ENCODE data around the gene FAM200A.
"Not testable (repeated sequence)": the region's sequence is repeated elsewhere in the genome, so short reads cannot be mapped to it uniquely, and the experiment has no call there.

FAM200A gene

DNA sequence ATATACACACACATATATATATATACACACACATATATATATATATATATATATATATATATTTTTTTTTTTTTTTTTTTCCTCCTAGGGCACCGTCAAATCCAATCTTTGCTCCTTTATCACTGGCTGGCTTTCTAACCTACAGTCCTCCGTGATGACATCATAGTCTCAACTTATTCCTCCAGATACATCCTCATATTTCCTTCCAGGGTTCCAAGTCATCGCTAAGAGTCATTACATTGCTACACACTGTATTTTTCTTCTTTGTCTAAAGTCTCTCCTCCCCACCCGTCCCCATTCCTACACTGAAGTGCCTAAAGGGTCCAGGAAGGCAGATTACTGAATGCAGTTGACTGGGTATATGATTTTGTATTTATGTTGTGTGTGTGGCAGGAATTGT is 1.1 kb upstream of the FAM200A start:
- Histone ChIP-seq H3K9ac (ENCODE audit: low read length) (no peak overlapping the region), H3K9me3 (ENCODE audit: control insufficient read depth, low read length) (peaks cover 5% of the 10 kb centered on the region), H4K8ac (ENCODE audit: low read length) (no peak overlapping the region), H3K27me3 (ENCODE audit: control insufficient read depth in 1 of 2, insufficient read depth in 1 of 2, low read length in 2 of 2) (no peaks in the 10 kb centered on the region), H2BK5ac (ENCODE audit: low read depth, low read length, poor library complexity, severe bottlenecking) (no peak overlapping the region), H3K14ac (ENCODE audit: low read length in 2 of 2) (no peak overlapping the region), H3K4ac (ENCODE audit: low read depth in 1 of 2, low read length in 2 of 2) (no peak overlapping the region), H3K23ac (ENCODE audit: low read length in 2 of 2) (no peak overlapping the region), H3K4me1 (ENCODE audit: control insufficient read depth, insufficient read depth, low read depth, low read length) (peaks cover 5% of the 10 kb centered on the region), H3K4me3 (ENCODE audit: insufficient read depth in 1 of 2, low read depth in 1 of 2, low read length in 2 of 2) (no peak overlapping the region), H2AK5ac (ENCODE audit: low read length, severe bottlenecking) (no peak overlapping the region), H3K36me3 (ENCODE audit: control insufficient read depth in 1 of 2, insufficient read depth in 2 of 2, low read depth in 1 of 2, low read length in 2 of 2) (peaks cover 0 to 41% of the 10 kb centered on the region in 2 experiments), H2BK12ac (ENCODE audit: low read length in 2 of 2) (no peak overlapping the region), H2BK15ac (ENCODE audit: low read depth, poor library complexity, severe bottlenecking) (no peak overlapping the region), H3K79me1 (replicated peaks; ENCODE audit: low read length, poor library complexity, severe bottlenecking) (peaks cover 20% of the 10 kb centered on the region), H3K27ac (ENCODE audit: low read length, poor library complexity, severe bottlenecking) (no peak overlapping the region), H2BK120ac (ENCODE audit: low read depth, low read length) (no peak overlapping the region), H3K18ac (ENCODE audit: low read depth in 1 of 2, low read length in 2 of 2) (no peak overlapping the region), H4K91ac (ENCODE audit: low read length) (no peak overlapping the region), H2AFZ (ENCODE audit: low read depth, low read length) (no peak overlapping the region), H3K4me2 (ENCODE audit: low read length, poor library complexity, severe bottlenecking) (no peak overlapping the region)
- WGBS = 96% methylated on average over 3 of the region's 4 CpGs
- no peak for DNase-seq

DNA sequence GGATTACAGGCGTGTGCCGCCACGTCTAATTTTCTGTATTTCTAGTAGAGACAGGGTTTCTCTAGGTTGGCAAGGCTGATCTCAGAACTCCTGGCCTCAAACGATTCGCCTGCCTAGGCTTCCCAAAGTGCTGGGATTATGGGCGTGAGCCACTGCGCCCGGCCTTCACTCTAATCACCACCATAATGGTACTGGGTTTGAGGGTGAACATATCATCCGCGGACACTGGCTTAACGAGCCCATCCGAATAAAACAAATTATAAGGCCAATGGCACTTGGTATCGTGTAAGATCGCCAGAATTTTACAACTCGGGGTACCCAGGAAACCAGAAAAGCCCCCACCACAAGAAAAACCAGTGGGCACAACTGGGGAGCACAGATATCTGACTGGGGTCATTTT is 580 bp downstream of the FAM200A start:
- no peak overlapping the region for H2BK15ac ChIP-seq (ENCODE audit: low read depth, poor library complexity, severe bottlenecking)
- H3K14ac ChIP-seq (ENCODE audit: low read length in 2 of 2) = no peak overlapping the region
- H2AK5ac ChIP-seq (ENCODE audit: low read length, severe bottlenecking) = no peak overlapping the region
- H3K4me1 ChIP-seq (ENCODE audit: control insufficient read depth, insufficient read depth, low read depth, low read length) = peaks cover 3% of the 10 kb centered on the region
- H3K4me3 ChIP-seq (ENCODE audit: insufficient read depth in 1 of 2, low read depth in 1 of 2, low read length in 2 of 2) = peak overlapping the region; percentile 97 to 99
- H3K9ac ChIP-seq (ENCODE audit: low read length) = peak overlapping the region; percentile 99
- H3K4ac ChIP-seq (ENCODE audit: low read depth in 1 of 2, low read length in 2 of 2) = peak overlapping the region in 1 of 2 experiments; percentile 94
- WGBS = 35% methylated on average over 15 of the region's 15 CpGs
- no peak overlapping the region for H2BK5ac ChIP-seq (ENCODE audit: low read depth, low read length, poor library complexity, severe bottlenecking)
- no peak overlapping the region for H4K91ac ChIP-seq (ENCODE audit: low read length)
- no peak overlapping the region for H3K27ac ChIP-seq (ENCODE audit: low read length, poor library complexity, severe bottlenecking)
- peaks cover 20% of the 10 kb centered on the region for H3K9me3 ChIP-seq (ENCODE audit: control insufficient read depth, low read length)
- H2BK12ac ChIP-seq (ENCODE audit: low read length in 2 of 2) = no peak overlapping the region
- H3K4me2 ChIP-seq (ENCODE audit: low read length, poor library complexity, severe bottlenecking) = peak overlapping the region; percentile 62
- peaks cover 2 to 51% of the 10 kb centered on the region in 2 experiments for H3K36me3 ChIP-seq (ENCODE audit: control insufficient read depth in 1 of 2, insufficient read depth in 2 of 2, low read depth in 1 of 2, low read length in 2 of 2)
- H4K8ac ChIP-seq (ENCODE audit: low read length) = peak overlapping the region; percentile 7
- H2AFZ ChIP-seq (ENCODE audit: low read depth, low read length) = peak overlapping the region; percentile 97
- no peaks in the 10 kb centered on the region for H3K27me3 ChIP-seq (ENCODE audit: control insufficient read depth in 1 of 2, insufficient read depth in 1 of 2, low read length in 2 of 2)
- H3K23ac ChIP-seq (ENCODE audit: low read length in 2 of 2) = no peak overlapping the region
- peak overlapping the region in 1 of 2 experiments; percentile 90 for H3K18ac ChIP-seq (ENCODE audit: low read depth in 1 of 2, low read length in 2 of 2)
- H2BK120ac ChIP-seq (ENCODE audit: low read depth, low read length) = no peak overlapping the region
- DNase-seq = peak; percentile 30
- H3K79me1 ChIP-seq (replicated peaks; ENCODE audit: low read length, poor library complexity, severe bottlenecking) = peaks cover 23% of the 10 kb centered on the region

DNA sequence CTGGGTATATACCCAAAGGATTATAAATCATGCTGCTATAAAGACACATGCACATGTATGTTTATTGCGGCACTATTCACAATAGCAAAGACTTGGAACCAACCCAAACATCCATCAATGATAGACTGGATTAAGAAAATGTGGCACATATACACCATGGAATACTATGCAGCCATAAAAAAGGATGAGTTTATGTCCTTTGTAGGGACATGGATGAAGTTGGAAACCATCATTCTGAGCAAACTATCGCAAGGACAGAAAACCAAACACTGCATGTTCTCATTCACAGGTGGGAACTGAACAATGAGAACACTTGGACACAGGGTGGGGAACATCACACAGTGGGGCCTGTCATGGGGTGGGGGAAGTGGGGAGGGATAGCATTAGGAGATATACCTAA is 2.4 kb downstream of the FAM200A start:
- not testable (repeated sequence) for H2AFZ ChIP-seq (ENCODE audit: low read depth, low read length); H3K4ac ChIP-seq (ENCODE audit: low read depth in 1 of 2, low read length in 2 of 2); H3K14ac ChIP-seq (ENCODE audit: low read length in 2 of 2); H2AK5ac ChIP-seq (ENCODE audit: low read length, severe bottlenecking); H3K18ac ChIP-seq (ENCODE audit: low read depth in 1 of 2, low read length in 2 of 2); H3K27me3 ChIP-seq (ENCODE audit: control insufficient read depth in 1 of 2, insufficient read depth in 1 of 2, low read length in 2 of 2); H3K4me1 ChIP-seq (ENCODE audit: control insufficient read depth, insufficient read depth, low read depth, low read length); H4K8ac ChIP-seq (ENCODE audit: low read length); H2BK15ac ChIP-seq (ENCODE audit: low read depth, poor library complexity, severe bottlenecking); H3K23ac ChIP-seq (ENCODE audit: low read length in 2 of 2); H3K27ac ChIP-seq (ENCODE audit: low read length, poor library complexity, severe bottlenecking); H2BK5ac ChIP-seq (ENCODE audit: low read depth, low read length, poor library complexity, severe bottlenecking); H3K4me2 ChIP-seq (ENCODE audit: low read length, poor library complexity, severe bottlenecking); H3K9ac ChIP-seq (ENCODE audit: low read length); H2BK12ac ChIP-seq (ENCODE audit: low read length in 2 of 2); DNase-seq; H2BK120ac ChIP-seq (ENCODE audit: low read depth, low read length); H3K4me3 ChIP-seq (ENCODE audit: insufficient read depth in 1 of 2, low read depth in 1 of 2, low read length in 2 of 2); H4K91ac ChIP-seq (ENCODE audit: low read length)
- Histone ChIP-seq H3K79me1 (replicated peaks; ENCODE audit: low read length, poor library complexity, severe bottlenecking) (peaks cover 19% of the 10 kb centered on the region), H3K36me3 (ENCODE audit: control insufficient read depth in 1 of 2, insufficient read depth in 2 of 2, low read depth in 1 of 2, low read length in 2 of 2) (peaks cover 5 to 36% of the 10 kb centered on the region in 2 experiments), H3K9me3 (ENCODE audit: control insufficient read depth, low read length) (peaks cover 20% of the 10 kb centered on the region)
- WGBS = no CpG with 5 or more reads among the region's 2 CpGs

DNA sequence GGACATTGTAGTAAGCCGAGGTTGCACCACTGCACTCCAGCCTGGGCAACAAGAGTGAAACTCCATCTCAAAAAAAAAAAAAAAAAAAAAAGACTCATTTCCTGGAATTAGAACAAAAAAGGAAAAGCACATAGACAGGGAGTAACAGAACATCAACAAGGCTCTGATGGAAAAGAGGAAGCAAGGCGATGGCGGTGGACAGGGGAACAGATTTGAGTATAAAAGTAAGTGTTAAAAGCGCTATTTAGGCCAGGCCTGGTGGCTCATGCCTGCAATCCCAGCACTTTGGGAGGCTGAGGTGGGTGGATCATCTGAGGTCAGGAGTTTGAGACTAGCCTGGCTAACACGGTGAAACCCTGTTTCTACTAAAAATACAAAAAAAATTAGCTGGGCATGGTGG is 6.6 kb downstream of the FAM200A start:
- not testable (repeated sequence) for H3K14ac ChIP-seq (ENCODE audit: low read length in 2 of 2); H3K4me1 ChIP-seq (ENCODE audit: control insufficient read depth, insufficient read depth, low read depth, low read length); H2BK120ac ChIP-seq (ENCODE audit: low read depth, low read length); H2AK5ac ChIP-seq (ENCODE audit: low read length, severe bottlenecking); H3K27me3 ChIP-seq (ENCODE audit: control insufficient read depth in 1 of 2, insufficient read depth in 1 of 2, low read length in 2 of 2); H2BK12ac ChIP-seq (ENCODE audit: low read length in 2 of 2); H3K9ac ChIP-seq (ENCODE audit: low read length); H3K79me1 ChIP-seq (replicated peaks; ENCODE audit: low read length, poor library complexity, severe bottlenecking); H3K4me3 ChIP-seq (ENCODE audit: insufficient read depth in 1 of 2, low read depth in 1 of 2, low read length in 2 of 2); H4K91ac ChIP-seq (ENCODE audit: low read length); H3K4me2 ChIP-seq (ENCODE audit: low read length, poor library complexity, severe bottlenecking); H3K23ac ChIP-seq (ENCODE audit: low read length in 2 of 2); H2BK5ac ChIP-seq (ENCODE audit: low read depth, low read length, poor library complexity, severe bottlenecking); H3K27ac ChIP-seq (ENCODE audit: low read length, poor library complexity, severe bottlenecking); H2AFZ ChIP-seq (ENCODE audit: low read depth, low read length); H3K18ac ChIP-seq (ENCODE audit: low read depth in 1 of 2, low read length in 2 of 2); H3K4ac ChIP-seq (ENCODE audit: low read depth in 1 of 2, low read length in 2 of 2); H2BK15ac ChIP-seq (ENCODE audit: low read depth, poor library complexity, severe bottlenecking); DNase-seq; H4K8ac ChIP-seq (ENCODE audit: low read length)
- WGBS = 95% methylated on average over 4 of the region's 5 CpGs
- Histone ChIP-seq H3K36me3 (ENCODE audit: control insufficient read depth in 1 of 2, insufficient read depth in 2 of 2, low read depth in 1 of 2, low read length in 2 of 2) (peaks cover 16 to 27% of the 10 kb centered on the region in 2 experiments), H3K9me3 (ENCODE audit: control insufficient read depth, low read length) (peaks cover 52% of the 10 kb centered on the region)
